HepG2 (cell line): Measurements from ENCODE around the gene METTL22.

ENCODE experiments used
- BHLHE40 ChIP-seq: IDR thresholded peaks from 2 replicates; pipeline ENCODE4 v1.6.1; 2011; ENCODE audit warnings: low read length, improper control_type of control experiment
- EZH2 ChIP-seq: conservative IDR thresholded peaks from 2 replicates; pipeline ENCODE4 v1.6.1; 2012; ENCODE audit warnings: mild to moderate bottlenecking, low read depth, low read length, moderate library complexity
- FOSL1 ChIP-seq: sonication (generic); formaldehyde crosslinking; IDR thresholded peaks from 2 replicates; pipeline ENCODE4 v1.9.0; 2021; ENCODE audit warnings: missing genetic modification reagents, borderline replicate concordance
- GABPA ChIP-seq, 2 experiments: IDR thresholded peaks; 2 replicates each; pipeline ENCODE4 v1.6.1; 2011 to 2016; ENCODE audit warnings: low read depth in 2 of 2, low read length in 1 of 2, missing biosample characterization in 1 of 2, missing genetic modification characterization in 1 of 2
- MYC ChIP-seq: sonication (generic); formaldehyde crosslinking; IDR thresholded peaks from 2 replicates; pipeline ENCODE4 v1.9.0; 2021; ENCODE audit warnings: missing genetic modification reagents, borderline replicate concordance
- POLR2A ChIP-seq, 2 experiments: IDR thresholded peaks; 2 replicates each; pipeline ENCODE4 v1.6.1; 2011; ENCODE audit warnings: low read depth in 2 of 2, low read length in 2 of 2, mild to moderate bottlenecking in 1 of 2, moderate library complexity in 1 of 2; ENCODE audit not compliant: insufficient read depth in 1 of 2
- POLR2AphosphoS5 ChIP-seq: IDR thresholded peaks from 2 replicates; pipeline ENCODE4 v1.6.1; 2012; ENCODE audit warnings: low read depth, low read length
- RAD51 ChIP-seq: fragments of 450-650 bp; IDR thresholded peaks from 2 replicates; pipeline ENCODE4 v1.6.1; 2016; ENCODE audit warnings: borderline replicate concordance
- TP53 ChIP-seq: sonication (generic); formaldehyde crosslinking; conservative IDR thresholded peaks from 2 replicates; pipeline ENCODE4 v1.4.0; 2020; ENCODE audit warnings: missing genetic modification reagents
- TF ChIP-seq, protein P1 (sequence below): sonication (generic); IDR thresholded peaks from 2 replicates; pipeline ENCODE4 v1.6.1; 2016; ENCODE audit warnings: low read depth, borderline replicate concordance
- TF ChIP-seq, protein P2 (sequence below): sonication (generic); formaldehyde crosslinking; IDR thresholded peaks from 2 replicates; pipeline ENCODE4 v1.5.0; 2020; ENCODE audit warnings: mild to moderate bottlenecking, missing genetic modification reagents, moderate library complexity

- TF ChIP-seq FOSL1 (CRISPR knock-in tag): no peak
- TF ChIP-seq GABPA (IDR thresholded peaks at IDR 0.05; ENCODE audit: low read depth, low read length): no peak
- TF ChIP-seq GABPA (CRISPR knock-in tag; IDR thresholded peaks at IDR 0.05; ENCODE audit: low read depth): no peak
- TF ChIP-seq EZH2: no peak
- TF ChIP-seq, protein P1, sequence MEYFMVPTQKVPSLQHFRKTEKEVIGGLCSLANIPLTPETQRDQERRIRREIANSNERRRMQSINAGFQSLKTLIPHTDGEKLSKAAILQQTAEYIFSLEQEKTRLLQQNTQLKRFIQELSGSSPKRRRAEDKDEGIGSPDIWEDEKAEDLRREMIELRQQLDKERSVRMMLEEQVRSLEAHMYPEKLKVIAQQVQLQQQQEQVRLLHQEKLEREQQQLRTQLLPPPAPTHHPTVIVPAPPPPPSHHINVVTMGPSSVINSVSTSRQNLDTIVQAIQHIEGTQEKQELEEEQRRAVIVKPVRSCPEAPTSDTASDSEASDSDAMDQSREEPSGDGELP: no peak
- no peak for TF ChIP-seq POLR2AphosphoS5
- TF ChIP-seq TP53 (CRISPR knock-in tag): no peak
- TF ChIP-seq, protein P2, sequence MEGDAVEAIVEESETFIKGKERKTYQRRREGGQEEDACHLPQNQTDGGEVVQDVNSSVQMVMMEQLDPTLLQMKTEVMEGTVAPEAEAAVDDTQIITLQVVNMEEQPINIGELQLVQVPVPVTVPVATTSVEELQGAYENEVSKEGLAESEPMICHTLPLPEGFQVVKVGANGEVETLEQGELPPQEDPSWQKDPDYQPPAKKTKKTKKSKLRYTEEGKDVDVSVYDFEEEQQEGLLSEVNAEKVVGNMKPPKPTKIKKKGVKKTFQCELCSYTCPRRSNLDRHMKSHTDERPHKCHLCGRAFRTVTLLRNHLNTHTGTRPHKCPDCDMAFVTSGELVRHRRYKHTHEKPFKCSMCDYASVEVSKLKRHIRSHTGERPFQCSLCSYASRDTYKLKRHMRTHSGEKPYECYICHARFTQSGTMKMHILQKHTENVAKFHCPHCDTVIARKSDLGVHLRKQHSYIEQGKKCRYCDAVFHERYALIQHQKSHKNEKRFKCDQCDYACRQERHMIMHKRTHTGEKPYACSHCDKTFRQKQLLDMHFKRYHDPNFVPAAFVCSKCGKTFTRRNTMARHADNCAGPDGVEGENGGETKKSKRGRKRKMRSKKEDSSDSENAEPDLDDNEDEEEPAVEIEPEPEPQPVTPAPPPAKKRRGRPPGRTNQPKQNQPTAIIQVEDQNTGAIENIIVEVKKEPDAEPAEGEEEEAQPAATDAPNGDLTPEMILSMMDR (CRISPR knock-in tag): no peak
- no peak for TF ChIP-seq MYC (CRISPR knock-in tag)
- TF ChIP-seq POLR2A (IDR thresholded peaks at IDR 0.05; ENCODE audit: insufficient read depth in 1 of 2, low read depth in 2 of 2, low read length in 2 of 2): no peak
- no peak for TF ChIP-seq BHLHE40
- no peak for TF ChIP-seq RAD51
Measured at GRCh38 chr16:8585857-8586256, 35.6 kb upstream of the METTL22 start.
